ENCODE measurements around the gene RAB3D.

Gene RAB3D

GRCh38 chr19:11281356-11282049, 58.0 kb downstream of the RAB3D start:
- H3K27me3 ChIP-seq (ENCODE audit: insufficient read depth, insufficient read length): no peaks in the 10 kb centered on the region
- no peak overlapping the region for H3K9ac ChIP-seq (ENCODE audit: insufficient read length, low read depth)
- no peak overlapping the region for H3K4me3 ChIP-seq (ENCODE audit: insufficient read length, low read depth)
- TF ChIP-seq SUZ12 (IDR thresholded peaks at IDR 0.05; ENCODE audit: extremely low read depth, insufficient read depth, insufficient read length) (no peak), ZNF274 (IDR thresholded peaks at IDR 0.05; ENCODE audit: low read depth, low read length) (no peak), YY1 (IDR thresholded peaks at IDR 0.05; ENCODE audit: insufficient read depth, insufficient read length) (no peak)
- H3K4me1 ChIP-seq (ENCODE audit: insufficient read depth, insufficient read length): no peaks in the 10 kb centered on the region
- no peak for DNase-seq (ENCODE audit: low read depth, low spot score)
- no peaks in the 10 kb centered on the region for H3K36me3 ChIP-seq (ENCODE audit: insufficient read depth, insufficient read length, low read length)
- peaks cover 19% of the 10 kb centered on the region; the same call in 1 of the 2 replicates for H3K9me3 ChIP-seq (ENCODE audit: insufficient read depth, low read length)

GRCh38 chr19:11279505-11280236, 59.8 kb downstream of the RAB3D start:
- peaks cover 20% of the 10 kb centered on the region; the same call in 1 of the 2 replicates for H3K9me3 ChIP-seq (ENCODE audit: insufficient read depth, low read length)
- H3K4me3 ChIP-seq (ENCODE audit: insufficient read length, low read depth): no peak overlapping the region
- no peaks in the 10 kb centered on the region for H3K27me3 ChIP-seq (ENCODE audit: insufficient read depth, insufficient read length)
- no peaks in the 10 kb centered on the region for H3K4me1 ChIP-seq (ENCODE audit: insufficient read depth, insufficient read length)
- no peak overlapping the region for H3K9ac ChIP-seq (ENCODE audit: insufficient read length, low read depth)
- TF ChIP-seq SUZ12 (IDR thresholded peaks at IDR 0.05; ENCODE audit: extremely low read depth, insufficient read depth, insufficient read length): no peak
- TF ChIP-seq YY1 (IDR thresholded peaks at IDR 0.05; ENCODE audit: insufficient read depth, insufficient read length): no peak
- no peak for TF ChIP-seq ZNF274 (IDR thresholded peaks at IDR 0.05; ENCODE audit: low read depth, low read length)
- H3K36me3 ChIP-seq (ENCODE audit: insufficient read depth, insufficient read length, low read length): no peaks in the 10 kb centered on the region
- DNase-seq (ENCODE audit: low read depth, low spot score): no peak

GRCh38 chr19:11278670-11279069, 60.8 kb downstream of the RAB3D start:
- Histone ChIP-seq H3K27me3 (ENCODE audit: insufficient read depth, insufficient read length) (no peaks in the 10 kb centered on the region), H3K4me1 (ENCODE audit: insufficient read depth, insufficient read length) (no peaks in the 10 kb centered on the region), H3K9ac (ENCODE audit: insufficient read length, low read depth) (no peak overlapping the region), H3K36me3 (ENCODE audit: insufficient read depth, insufficient read length, low read length) (no peaks in the 10 kb centered on the region), H3K4me3 (ENCODE audit: insufficient read length, low read depth) (no peak overlapping the region), H3K9me3 (ENCODE audit: insufficient read depth, low read length) (peaks cover 20% of the 10 kb centered on the region; the same call in 1 of the 2 replicates)
- no peak for DNase-seq (ENCODE audit: low read depth, low spot score)
- TF ChIP-seq YY1 (IDR thresholded peaks at IDR 0.05; ENCODE audit: insufficient read depth, insufficient read length): no peak
- no peak for TF ChIP-seq SUZ12 (IDR thresholded peaks at IDR 0.05; ENCODE audit: extremely low read depth, insufficient read depth, insufficient read length)
- TF ChIP-seq ZNF274 (IDR thresholded peaks at IDR 0.05; ENCODE audit: low read depth, low read length): no peak

- no peak overlapping the region for H3K4me3 ChIP-seq (ENCODE audit: insufficient read length, low read depth)
Observed at GRCh38 chr19:11274533-11275086, 64.8 kb downstream of the RAB3D start.

GRCh38 chr19:11273989-11274388, 65.5 kb downstream of the RAB3D start:
- TF ChIP-seq SUZ12 (IDR thresholded peaks at IDR 0.05; ENCODE audit: extremely low read depth, insufficient read depth, insufficient read length): no peak
- TF ChIP-seq ZNF274 (IDR thresholded peaks at IDR 0.05; ENCODE audit: low read depth, low read length): no peak
- no peak for TF ChIP-seq YY1 (IDR thresholded peaks at IDR 0.05; ENCODE audit: insufficient read depth, insufficient read length)
- no peak for DNase-seq (ENCODE audit: low read depth, low spot score)
- H3K9me3 ChIP-seq (ENCODE audit: insufficient read depth, low read length): peaks cover 20% of the 10 kb centered on the region; the same call in 1 of the 2 replicates
- no peak overlapping the region for H3K4me3 ChIP-seq (ENCODE audit: insufficient read length, low read depth)
- H3K4me1 ChIP-seq (ENCODE audit: insufficient read depth, insufficient read length): no peaks in the 10 kb centered on the region
- no peak overlapping the region for H3K9ac ChIP-seq (ENCODE audit: insufficient read length, low read depth)
- H3K36me3 ChIP-seq (ENCODE audit: insufficient read depth, insufficient read length, low read length): no peaks in the 10 kb centered on the region
- no peaks in the 10 kb centered on the region for H3K27me3 ChIP-seq (ENCODE audit: insufficient read depth, insufficient read length)

More at GRCh38 chr19:11274533-11275086, 64.8 kb downstream of the RAB3D start:
- H3K9ac ChIP-seq (ENCODE audit: insufficient read length, low read depth): no peak overlapping the region
- TF ChIP-seq YY1 (IDR thresholded peaks at IDR 0.05; ENCODE audit: insufficient read depth, insufficient read length): no peak
- no peak for TF ChIP-seq SUZ12 (IDR thresholded peaks at IDR 0.05; ENCODE audit: extremely low read depth, insufficient read depth, insufficient read length)
- no peak for TF ChIP-seq ZNF274 (IDR thresholded peaks at IDR 0.05; ENCODE audit: low read depth, low read length)
- H3K27me3 ChIP-seq (ENCODE audit: insufficient read depth, insufficient read length): no peaks in the 10 kb centered on the region
- H3K9me3 ChIP-seq (ENCODE audit: insufficient read depth, low read length): peaks cover 20% of the 10 kb centered on the region; the same call in 1 of the 2 replicates
- DNase-seq (ENCODE audit: low read depth, low spot score): no peak
- no peaks in the 10 kb centered on the region for H3K4me1 ChIP-seq (ENCODE audit: insufficient read depth, insufficient read length)
- no peaks in the 10 kb centered on the region for H3K36me3 ChIP-seq (ENCODE audit: insufficient read depth, insufficient read length, low read length)

- no peak for TF ChIP-seq SUZ12 (IDR thresholded peaks at IDR 0.05; ENCODE audit: extremely low read depth, insufficient read depth, insufficient read length)
- TF ChIP-seq ZNF274 (IDR thresholded peaks at IDR 0.05; ENCODE audit: low read depth, low read length): no peak
- TF ChIP-seq YY1 (IDR thresholded peaks at IDR 0.05; ENCODE audit: insufficient read depth, insufficient read length): no peak
- no peaks in the 10 kb centered on the region for H3K4me1 ChIP-seq (ENCODE audit: insufficient read depth, insufficient read length)
- H3K9ac ChIP-seq (ENCODE audit: insufficient read length, low read depth): no peak overlapping the region
- no peaks in the 10 kb centered on the region for H3K27me3 ChIP-seq (ENCODE audit: insufficient read depth, insufficient read length)
- peaks cover 19% of the 10 kb centered on the region; the same call in 1 of the 2 replicates for H3K9me3 ChIP-seq (ENCODE audit: insufficient read depth, low read length)
- DNase-seq (ENCODE audit: low read depth, low spot score): no peak
- no peaks in the 10 kb centered on the region for H3K36me3 ChIP-seq (ENCODE audit: insufficient read depth, insufficient read length, low read length)
- no peak overlapping the region for H3K4me3 ChIP-seq (ENCODE audit: insufficient read length, low read depth)
Observed at GRCh38 chr19:11273296-11273695, 66.2 kb downstream of the RAB3D start.

Measured in NT2/D1 (cell line).